ES-I3 (cell line): Measurements from ENCODE around the gene BATF.

Source experiments
- H3K36me3 ChIP-seq: 2 replicates; pipeline ENCODE4 v1.6.1; 2013; ENCODE audit warnings: mild to moderate bottlenecking, low read length, control low read depth, moderate library complexity; ENCODE audit not compliant: insufficient read depth
- H3K4me1 ChIP-seq: 2 replicates; pipeline ENCODE4 v1.6.1; 2013; ENCODE audit warnings: mild to moderate bottlenecking, control low read depth, low read length; ENCODE audit not compliant: insufficient read depth
- H3K9ac ChIP-seq: 2 replicates; pipeline ENCODE4 v1.6.1; 2013; ENCODE audit warnings: low read depth, mild to moderate bottlenecking, low read length, moderate library complexity
- H3K9me3 ChIP-seq: 2 replicates; pipeline ENCODE4 v1.6.1; 2013; ENCODE audit warnings: mild to moderate bottlenecking, low read length, moderate library complexity; ENCODE audit not compliant: control insufficient read depth, insufficient read depth

Gene BATF

DNA sequence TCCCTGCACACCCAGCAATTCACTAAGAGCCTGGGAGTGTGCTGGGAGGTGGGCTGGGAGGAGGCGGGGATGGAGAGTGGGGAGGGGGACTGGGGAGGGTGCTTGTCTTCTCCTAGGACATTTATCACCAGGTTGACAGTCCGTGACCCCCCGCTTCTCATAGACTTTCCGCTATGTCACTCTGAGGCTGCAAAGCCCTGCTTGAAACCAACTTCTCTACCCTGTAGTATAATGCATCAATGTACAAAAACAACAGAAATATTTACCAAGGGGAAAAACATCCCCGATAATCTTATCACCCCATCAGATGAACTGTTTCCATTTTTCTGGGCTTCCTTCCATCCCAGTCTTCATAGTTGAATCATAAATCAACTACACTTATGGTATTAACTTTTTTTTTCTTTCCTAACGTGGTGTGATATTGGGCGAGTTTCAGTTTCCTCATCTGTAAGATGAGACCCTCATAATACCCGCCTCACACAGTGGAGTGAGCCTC, 28.6 kb upstream of the BATF start:
- Histone ChIP-seq H3K9me3 (no peaks in the 10 kb centered on the region), H3K36me3 (no peaks in the 10 kb centered on the region), H3K4me1 (no peaks in the 10 kb centered on the region), H3K9ac (no peak overlapping the region)

DNA sequence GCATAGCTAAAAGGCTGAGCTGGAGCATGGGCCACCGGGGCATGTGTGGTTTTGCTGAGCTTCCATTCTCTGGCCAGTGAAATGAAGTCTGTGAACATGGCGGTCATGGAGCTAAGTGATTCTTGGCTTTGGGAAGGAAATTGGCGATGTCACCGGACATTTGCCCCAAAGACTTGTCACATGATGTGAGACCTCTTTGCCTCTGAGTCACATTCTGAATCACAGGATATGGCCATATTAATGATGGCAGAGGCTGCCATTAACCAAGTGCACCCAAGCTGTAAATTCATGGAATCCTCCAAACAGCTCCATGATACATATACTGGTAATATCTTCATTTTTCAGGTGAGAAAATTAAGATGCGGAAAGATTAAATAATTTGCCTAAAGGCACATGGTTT, 27.4 kb upstream of the BATF start:
- Histone ChIP-seq H3K9me3 (no peaks in the 10 kb centered on the region), H3K36me3 (no peaks in the 10 kb centered on the region), H3K4me1 (no peaks in the 10 kb centered on the region), H3K9ac (no peak overlapping the region)

- Histone ChIP-seq H3K9me3 (no peaks in the 10 kb centered on the region), H3K4me1 (no peaks in the 10 kb centered on the region), H3K36me3 (no peaks in the 10 kb centered on the region), H3K9ac (no peak overlapping the region)
Observed at GRCh38 chr14:75495399-75495798, 26.9 kb upstream of the BATF start.

GRCh38 chr14:75495882-75496281, 26.4 kb upstream of the BATF start:
- H3K4me1 ChIP-seq = no peaks in the 10 kb centered on the region
- H3K9me3 ChIP-seq = no peaks in the 10 kb centered on the region
- H3K9ac ChIP-seq = no peak overlapping the region
- no peaks in the 10 kb centered on the region for H3K36me3 ChIP-seq

- no peaks in the 10 kb centered on the region for H3K9me3 ChIP-seq
- H3K36me3 ChIP-seq = no peaks in the 10 kb centered on the region
- H3K4me1 ChIP-seq = no peaks in the 10 kb centered on the region
- H3K9ac ChIP-seq = no peak overlapping the region
Observed at GRCh38 chr14:75496755-75497154, 25.5 kb upstream of the BATF start.

- Histone ChIP-seq H3K9ac (no peak overlapping the region), H3K4me1 (no peaks in the 10 kb centered on the region), H3K9me3 (no peaks in the 10 kb centered on the region), H3K36me3 (no peaks in the 10 kb centered on the region)
Observed at GRCh38 chr14:75497191-75497590, 25.1 kb upstream of the BATF start.

- Histone ChIP-seq H3K4me1 (no peaks in the 10 kb centered on the region), H3K36me3 (no peaks in the 10 kb centered on the region), H3K9me3 (no peaks in the 10 kb centered on the region), H3K9ac (no peak overlapping the region)
Observed at GRCh38 chr14:75497701-75498100, 24.6 kb upstream of the BATF start.

- Histone ChIP-seq H3K9ac (no peak overlapping the region), H3K9me3 (no peaks in the 10 kb centered on the region), H3K4me1 (no peaks in the 10 kb centered on the region), H3K36me3 (no peaks in the 10 kb centered on the region)
Observed at GRCh38 chr14:75499084-75499875, 23.0 kb upstream of the BATF start.

GRCh38 chr14:75501080-75501479, 21.2 kb upstream of the BATF start:
- Histone ChIP-seq H3K9ac (no peak overlapping the region), H3K9me3 (no peaks in the 10 kb centered on the region), H3K36me3 (no peaks in the 10 kb centered on the region)

GRCh38 chr14:75504411-75504810, 17.9 kb upstream of the BATF start:
- Histone ChIP-seq H3K9me3 (no peaks in the 10 kb centered on the region), H3K9ac (no peak overlapping the region), H3K4me1 (no peaks in the 10 kb centered on the region), H3K36me3 (no peaks in the 10 kb centered on the region)

More at GRCh38 chr14:75501080-75501479, 21.2 kb upstream of the BATF start:
- no peaks in the 10 kb centered on the region for H3K4me1 ChIP-seq

- Histone ChIP-seq H3K9ac (no peak overlapping the region), H3K4me1 (no peaks in the 10 kb centered on the region), H3K9me3 (no peaks in the 10 kb centered on the region; the same call in 1 of the 2 replicates), H3K36me3 (no peaks in the 10 kb centered on the region)
Observed at GRCh38 chr14:75506930-75507329, 15.3 kb upstream of the BATF start.

DNA sequence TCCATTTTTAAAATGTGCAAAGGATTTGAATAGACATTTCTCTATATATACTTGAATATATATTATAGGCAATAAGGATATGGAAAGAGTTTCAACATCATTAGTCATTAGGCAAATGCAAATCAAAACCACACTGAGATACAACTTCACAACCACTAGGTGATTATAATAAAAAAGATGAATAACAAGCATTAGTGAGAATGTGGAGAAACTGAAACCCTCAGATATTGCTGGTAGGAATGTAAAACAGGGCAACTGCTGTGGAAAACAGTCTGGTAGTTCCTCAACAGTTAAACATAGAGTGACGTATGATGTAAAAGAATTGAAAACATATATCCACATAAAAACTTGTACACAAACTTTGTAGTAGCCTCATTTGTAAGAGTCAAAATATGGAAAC, 11.7 kb upstream of the BATF start:
- no peak overlapping the region for H3K9ac ChIP-seq
- no peaks in the 10 kb centered on the region; the same call in 1 of the 2 replicates for H3K9me3 ChIP-seq
- no peaks in the 10 kb centered on the region for H3K36me3 ChIP-seq
- 0 out of 2 replicates have a peak, but pooled peaks cover under 1% of the 10 kb centered on the region for H3K4me1 ChIP-seq

DNA sequence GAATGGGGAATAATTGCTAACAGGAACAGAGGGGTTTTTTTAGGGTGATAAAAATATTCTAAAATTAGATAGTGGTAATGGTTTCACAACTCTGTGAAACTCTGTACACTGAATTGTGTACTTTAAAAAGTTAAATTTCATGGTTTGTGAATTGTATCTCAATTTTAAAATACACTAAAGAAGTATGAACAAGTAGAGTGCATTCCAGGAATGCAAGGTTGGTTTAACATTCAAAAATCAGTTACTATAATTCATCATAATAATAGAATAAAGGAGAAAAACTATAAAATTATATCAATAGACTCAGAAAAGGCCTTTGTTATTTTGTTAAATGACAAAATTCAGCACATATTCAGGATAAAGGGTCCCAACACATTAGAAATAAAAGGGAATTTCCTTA, 11.1 kb upstream of the BATF start:
- H3K36me3 ChIP-seq = no peaks in the 10 kb centered on the region
- peaks cover 6% of the 10 kb centered on the region; the same call in 1 of the 2 replicates for H3K4me1 ChIP-seq
- H3K9me3 ChIP-seq = no peaks in the 10 kb centered on the region; the same call in 1 of the 2 replicates
- no peak overlapping the region for H3K9ac ChIP-seq

DNA sequence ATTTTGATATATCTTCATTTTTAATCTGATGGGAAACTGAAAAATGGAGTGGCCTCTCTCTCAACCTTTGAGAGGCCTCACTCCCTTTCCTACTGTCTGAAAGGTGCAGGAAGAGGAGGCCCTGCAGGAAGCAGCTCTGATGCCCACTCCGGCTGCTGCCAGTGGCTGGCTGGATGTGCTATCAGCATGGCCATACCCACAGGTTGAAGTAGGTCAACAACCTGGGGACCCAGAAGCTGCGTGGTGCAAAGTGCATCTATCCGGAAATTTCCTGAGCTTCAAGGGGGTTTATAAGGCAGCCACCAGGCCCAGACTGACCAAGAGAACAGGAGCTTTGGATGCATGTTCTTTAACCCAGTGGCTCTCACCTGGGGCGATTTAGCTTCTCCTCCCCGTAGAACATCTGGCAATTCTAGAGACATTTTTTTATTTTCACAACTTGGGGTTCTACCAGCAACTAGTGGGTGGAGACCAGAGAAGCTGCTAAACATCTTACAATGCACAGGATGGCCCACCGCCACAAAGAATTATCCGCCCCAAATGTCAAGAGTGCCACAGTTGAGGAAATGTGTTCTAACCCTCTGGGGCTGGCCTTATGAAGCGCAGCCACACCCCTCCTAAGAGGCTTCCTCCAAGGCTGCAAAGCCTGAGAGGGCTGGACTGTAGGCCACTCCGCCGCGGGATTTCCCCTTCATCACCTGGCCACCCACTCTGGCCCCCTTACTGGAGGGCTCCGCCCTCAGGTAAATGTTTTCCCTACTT, 8.2 kb upstream of the BATF start:
- Histone ChIP-seq H3K36me3 (no peaks in the 10 kb centered on the region), H3K9ac (peak overlapping the region; percentile 57), H3K9me3 (no peaks in the 10 kb centered on the region; the same call in 1 of the 2 replicates), H3K4me1 (peaks cover 6% of the 10 kb centered on the region; the same call in 1 of the 2 replicates)
